A673 (cell line): Measurements from ENCODE around the gene KIRREL3.

ENCODE experiments used
- EZH2 ChIP-seq: fragments of 200-600 bp; sonication (generic); IDR thresholded peaks from 2 replicates; pipeline ENCODE4 v1.6.1; 2017; ENCODE audit warnings: borderline replicate concordance, low read depth, mild to moderate bottlenecking, mixed read lengths, antibody characterized with exemption, low read length; ENCODE audit not compliant: poor library complexity, severe bottlenecking
- TF ChIP-seq, protein P1 (sequence below): fragments of 300-800, 200-600 bp; sonication (generic); conservative IDR thresholded peaks from 2 replicates; pipeline ENCODE4 v1.5.1; 2017; ENCODE audit warnings: low read depth, mild to moderate bottlenecking, antibody characterized with exemption, low read length, moderate library complexity, mixed read lengths

DNA sequence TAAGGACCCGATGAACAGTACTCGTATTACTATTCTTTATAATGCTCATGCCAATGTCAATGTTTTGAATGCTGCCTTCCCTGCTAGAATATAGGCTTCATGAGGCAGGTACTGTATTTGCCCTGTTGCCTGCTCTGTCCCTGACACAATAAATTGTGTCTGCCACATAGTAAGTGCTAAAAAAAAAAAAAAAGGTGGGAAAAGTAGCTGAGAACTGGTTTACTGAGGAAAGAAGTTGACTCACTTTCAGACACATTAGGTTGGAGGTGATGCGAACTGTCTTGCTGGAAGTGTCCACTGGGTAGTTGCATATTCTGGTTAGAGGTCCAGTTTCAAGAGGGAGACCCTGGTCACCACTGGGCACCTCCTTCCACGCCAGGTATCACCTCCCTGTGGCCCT is 255.9 kb downstream of the KIRREL3 start:
- TF ChIP-seq, protein P1, sequence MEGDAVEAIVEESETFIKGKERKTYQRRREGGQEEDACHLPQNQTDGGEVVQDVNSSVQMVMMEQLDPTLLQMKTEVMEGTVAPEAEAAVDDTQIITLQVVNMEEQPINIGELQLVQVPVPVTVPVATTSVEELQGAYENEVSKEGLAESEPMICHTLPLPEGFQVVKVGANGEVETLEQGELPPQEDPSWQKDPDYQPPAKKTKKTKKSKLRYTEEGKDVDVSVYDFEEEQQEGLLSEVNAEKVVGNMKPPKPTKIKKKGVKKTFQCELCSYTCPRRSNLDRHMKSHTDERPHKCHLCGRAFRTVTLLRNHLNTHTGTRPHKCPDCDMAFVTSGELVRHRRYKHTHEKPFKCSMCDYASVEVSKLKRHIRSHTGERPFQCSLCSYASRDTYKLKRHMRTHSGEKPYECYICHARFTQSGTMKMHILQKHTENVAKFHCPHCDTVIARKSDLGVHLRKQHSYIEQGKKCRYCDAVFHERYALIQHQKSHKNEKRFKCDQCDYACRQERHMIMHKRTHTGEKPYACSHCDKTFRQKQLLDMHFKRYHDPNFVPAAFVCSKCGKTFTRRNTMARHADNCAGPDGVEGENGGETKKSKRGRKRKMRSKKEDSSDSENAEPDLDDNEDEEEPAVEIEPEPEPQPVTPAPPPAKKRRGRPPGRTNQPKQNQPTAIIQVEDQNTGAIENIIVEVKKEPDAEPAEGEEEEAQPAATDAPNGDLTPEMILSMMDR = no peak
- TF ChIP-seq EZH2 = no peak
